H54 (cell line): Measurements from ENCODE around the gene SYCE1L.
"Not testable (repeated sequence)": the region's sequence is repeated elsewhere in the genome, so short reads cannot be mapped to it uniquely, and the experiment has no call there.

Experiments
- DNase-seq: peaks from one replicate; pipeline ENCODE4 v3.0.0; 2011; ENCODE audit warnings: low spot score, mixed read lengths; ENCODE audit not compliant: insufficient read length
- FAIRE-seq: peaks from 3 replicates; lab custom pipeline; 2011; peaks lifted over from hg19 to GRCh38; lab: Jason Lieb, UNC
- POLR2A ChIP-seq: IDR thresholded peaks from 2 replicates; pipeline ENCODE4 v1.6.1; 2011; ENCODE audit warnings: low read depth, mild to moderate bottlenecking, low read length

The SYCE1L gene

GRCh38 chr16:77214411-77215138 lies 15.4 kb downstream of the SYCE1L start:
- FAIRE-seq = no peak
- peak; percentile 24 for DNase-seq
- no peak for TF ChIP-seq POLR2A

- no peak for TF ChIP-seq POLR2A
- no peak for DNase-seq
- no peak for FAIRE-seq
These were observed 20.2 kb downstream of the SYCE1L start for GRCh38 chr16:77219437-77219836.

- DNase-seq (no peak), FAIRE-seq (no peak)
- no peak for TF ChIP-seq POLR2A
These were observed 21.2 kb downstream of the SYCE1L start for GRCh38 chr16:77220427-77220826.

GRCh38 chr16:77221482-77221881 lies 22.3 kb downstream of the SYCE1L start:
- no peak for TF ChIP-seq POLR2A
- DNase-seq (no peak), FAIRE-seq (no peak)

- DNase-seq (peak; percentile 23), FAIRE-seq (no peak)
- TF ChIP-seq POLR2A = no peak
These were observed 24.0 kb downstream of the SYCE1L start for GRCh38 chr16:77223184-77223583.

- no peak for TF ChIP-seq POLR2A
- DNase-seq = no peak
These were observed 26.0 kb downstream of the SYCE1L start for GRCh38 chr16:77225182-77225581.

GRCh38 chr16:77227745-77228144 lies 28.5 kb downstream of the SYCE1L start:
- TF ChIP-seq POLR2A = no peak
- no peak for FAIRE-seq

More at GRCh38 chr16:77225182-77225581, 26.0 kb downstream of the SYCE1L start:
- FAIRE-seq = no peak

GRCh38 chr16:77231047-77231446 lies 31.8 kb downstream of the SYCE1L start:
- no peak for TF ChIP-seq POLR2A
- DNase-seq (no peak), FAIRE-seq (no peak)

More at GRCh38 chr16:77227745-77228144, 28.5 kb downstream of the SYCE1L start:
- no peak for DNase-seq

GRCh38 chr16:77233799-77234519 lies 34.8 kb downstream of the SYCE1L start:
- no peak for FAIRE-seq
- no peak for TF ChIP-seq POLR2A

GRCh38 chr16:77234611-77235010 lies 35.4 kb downstream of the SYCE1L start:
- DNase-seq (peak; percentile 34), FAIRE-seq (peak; percentile 69)

More at GRCh38 chr16:77233799-77234519, 34.8 kb downstream of the SYCE1L start:
- no peak for DNase-seq

GRCh38 chr16:77236063-77236511 lies 36.9 kb downstream of the SYCE1L start:
- FAIRE-seq (peak; percentile 78), DNase-seq (peak; percentile 51)
- no peak for TF ChIP-seq POLR2A

More at GRCh38 chr16:77234611-77235010, 35.4 kb downstream of the SYCE1L start:
- TF ChIP-seq POLR2A = 0 out of 2 replicates have a peak, but pooled peaks have one; percentile 19

GRCh38 chr16:77238593-77238992 lies 39.4 kb downstream of the SYCE1L start:
- DNase-seq (no peak), FAIRE-seq (no peak)
- TF ChIP-seq POLR2A = no peak

GRCh38 chr16:77242471-77242870 lies 43.3 kb downstream of the SYCE1L start:
- not testable (repeated sequence) for FAIRE-seq, DNase-seq

GRCh38 chr16:77246150-77246549 lies 46.9 kb downstream of the SYCE1L start:
- FAIRE-seq (no peak), DNase-seq (no peak)
- TF ChIP-seq POLR2A = no peak
